ENCODE data around the gene FRMD3.

Gene FRMD3

GRCh38 chr9:83420486-83420885 lies 117.7 kb downstream of the FRMD3 start:
- Histone ChIP-seq H3K9me3 (ENCODE audit: low read length) (no peaks in the 10 kb centered on the region), H3K36me3 (ENCODE audit: insufficient read depth, low read length) (no peaks in the 10 kb centered on the region), H2AFZ (ENCODE audit: low read depth, low read length) (no peak overlapping the region), H3K27me3 (ENCODE audit: insufficient read depth, low read length) (no peaks in the 10 kb centered on the region), H3K4me3 (ENCODE audit: low read length) (no peak overlapping the region), H3K4me1 (ENCODE audit: insufficient read depth, low read length) (no peaks in the 10 kb centered on the region)

- Histone ChIP-seq H3K9me3 (ENCODE audit: low read length) (no peaks in the 10 kb centered on the region), H3K4me3 (ENCODE audit: low read length) (no peak overlapping the region), H3K4me1 (ENCODE audit: insufficient read depth, low read length) (no peaks in the 10 kb centered on the region), H2AFZ (ENCODE audit: low read depth, low read length) (no peak overlapping the region), H3K27me3 (ENCODE audit: insufficient read depth, low read length) (no peaks in the 10 kb centered on the region), H3K36me3 (ENCODE audit: insufficient read depth, low read length) (no peaks in the 10 kb centered on the region)
These were observed 118.2 kb downstream of the FRMD3 start for GRCh38 chr9:83419961-83420360.

DNA sequence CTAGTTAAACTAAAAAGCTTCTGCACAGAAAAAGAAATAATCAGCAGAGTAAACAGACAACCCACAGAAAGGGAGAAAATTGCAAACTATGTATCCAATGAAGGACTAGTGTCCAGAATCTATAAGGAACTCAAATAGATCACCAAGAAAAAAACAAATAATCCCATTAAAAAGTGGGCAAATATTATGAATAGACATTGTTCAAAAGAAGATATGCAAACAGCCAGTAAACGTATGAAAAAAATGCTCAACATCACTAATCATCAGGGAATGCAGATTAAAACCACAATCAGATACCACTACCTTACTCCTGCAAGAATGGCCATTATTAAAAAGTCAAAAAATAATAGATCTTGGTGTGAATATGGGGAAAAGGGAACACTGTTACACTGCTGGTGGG lies 119.9 kb downstream of the FRMD3 start:
- H3K27me3 ChIP-seq (ENCODE audit: insufficient read depth, low read length): no peaks in the 10 kb centered on the region
- H3K9me3 ChIP-seq (ENCODE audit: low read length): no peaks in the 10 kb centered on the region
- H3K36me3 ChIP-seq (ENCODE audit: insufficient read depth, low read length): no peaks in the 10 kb centered on the region
- H3K4me3 ChIP-seq (ENCODE audit: low read length): no peak overlapping the region
- H2AFZ ChIP-seq (ENCODE audit: low read depth, low read length): no peak overlapping the region
- no peaks in the 10 kb centered on the region for H3K4me1 ChIP-seq (ENCODE audit: insufficient read depth, low read length)

- H3K4me3 ChIP-seq (ENCODE audit: low read length): no peak overlapping the region
- H3K9me3 ChIP-seq (ENCODE audit: low read length): no peaks in the 10 kb centered on the region
- H3K4me1 ChIP-seq (ENCODE audit: insufficient read depth, low read length): no peaks in the 10 kb centered on the region
- H2AFZ ChIP-seq (ENCODE audit: low read depth, low read length): no peak overlapping the region
- no peaks in the 10 kb centered on the region for H3K27me3 ChIP-seq (ENCODE audit: insufficient read depth, low read length)
- no peaks in the 10 kb centered on the region for H3K36me3 ChIP-seq (ENCODE audit: insufficient read depth, low read length)
These were observed 124.8 kb downstream of the FRMD3 start for GRCh38 chr9:83413367-83413766.

DNA sequence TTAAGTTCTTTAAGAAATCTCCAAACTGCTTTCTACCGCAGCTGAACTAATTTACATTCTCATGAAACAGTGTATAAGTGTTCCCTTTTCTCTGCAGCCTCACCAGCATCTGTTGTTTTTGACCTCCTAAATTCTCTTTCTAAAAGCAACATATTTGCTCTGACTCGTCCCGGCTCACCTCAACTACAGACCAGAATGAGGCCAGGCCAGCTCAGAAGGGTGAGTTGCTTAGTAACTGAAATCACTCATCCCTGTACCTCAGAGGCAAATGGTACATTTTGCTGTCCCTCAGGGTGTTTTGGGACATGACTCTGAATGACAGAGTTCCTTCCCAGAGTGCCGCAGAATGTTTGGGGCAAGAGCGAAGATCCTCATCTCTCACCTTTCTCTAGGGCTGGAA lies 127.5 kb downstream of the FRMD3 start:
- Histone ChIP-seq H3K4me1 (ENCODE audit: insufficient read depth, low read length) (no peaks in the 10 kb centered on the region), H3K27me3 (ENCODE audit: insufficient read depth, low read length) (no peaks in the 10 kb centered on the region), H3K36me3 (ENCODE audit: insufficient read depth, low read length) (no peaks in the 10 kb centered on the region), H3K9me3 (ENCODE audit: low read length) (no peaks in the 10 kb centered on the region), H3K4me3 (ENCODE audit: low read length) (no peak overlapping the region), H2AFZ (ENCODE audit: low read depth, low read length) (no peak overlapping the region)

- no peaks in the 10 kb centered on the region for H3K27me3 ChIP-seq (ENCODE audit: insufficient read depth, low read length)
- no peaks in the 10 kb centered on the region for H3K9me3 ChIP-seq (ENCODE audit: low read length)
- no peaks in the 10 kb centered on the region for H3K36me3 ChIP-seq (ENCODE audit: insufficient read depth, low read length)
- H2AFZ ChIP-seq (ENCODE audit: low read depth, low read length): no peak overlapping the region
- H3K4me3 ChIP-seq (ENCODE audit: low read length): no peak overlapping the region
- H3K4me1 ChIP-seq (ENCODE audit: insufficient read depth, low read length): peaks cover 7% of the 10 kb centered on the region
These were observed 131.3 kb downstream of the FRMD3 start for GRCh38 chr9:83406921-83407320.

GRCh38 chr9:83405759-83406158 lies 132.4 kb downstream of the FRMD3 start:
- H3K4me3 ChIP-seq (ENCODE audit: low read length): no peak overlapping the region
- no peaks in the 10 kb centered on the region for H3K9me3 ChIP-seq (ENCODE audit: low read length)
- peaks cover 7% of the 10 kb centered on the region for H3K4me1 ChIP-seq (ENCODE audit: insufficient read depth, low read length)
- no peaks in the 10 kb centered on the region for H3K27me3 ChIP-seq (ENCODE audit: insufficient read depth, low read length)
- H2AFZ ChIP-seq (ENCODE audit: low read depth, low read length): no peak overlapping the region
- no peaks in the 10 kb centered on the region for H3K36me3 ChIP-seq (ENCODE audit: insufficient read depth, low read length)

DNA sequence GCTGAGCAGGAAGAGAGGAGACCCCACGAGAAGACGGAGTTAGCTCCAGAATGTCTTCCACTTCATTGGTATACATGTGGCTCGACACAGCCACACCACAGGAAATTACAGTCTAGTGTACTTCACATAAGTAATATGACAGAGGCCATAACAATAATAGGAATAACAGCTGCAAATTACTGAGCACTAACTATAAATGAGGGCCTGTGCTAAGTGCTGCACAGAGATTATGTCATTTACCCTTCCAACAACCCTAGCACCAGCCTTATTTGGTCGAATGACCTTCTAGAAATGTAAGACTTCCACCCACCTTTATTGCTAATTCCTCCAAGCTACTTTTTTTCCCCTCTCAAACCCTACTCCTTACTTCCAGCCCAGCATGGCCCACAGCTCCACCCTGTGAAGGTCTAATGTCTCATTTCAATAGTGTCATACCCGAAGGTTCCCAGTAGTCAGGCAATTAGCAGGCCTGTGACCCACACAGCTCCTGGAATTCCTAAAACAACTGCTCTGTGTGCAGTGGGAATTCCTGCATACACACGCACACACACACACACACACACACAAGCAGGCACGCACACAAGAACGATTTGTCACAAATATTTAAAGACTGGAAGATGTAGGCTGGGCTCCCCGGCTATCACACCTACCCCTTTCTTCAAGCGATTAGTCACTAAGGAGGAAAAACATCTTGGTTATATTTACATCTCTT lies 134.5 kb downstream of the FRMD3 start:
- no peak overlapping the region for H2AFZ ChIP-seq (ENCODE audit: low read depth, low read length)
- H3K36me3 ChIP-seq (ENCODE audit: insufficient read depth, low read length): no peaks in the 10 kb centered on the region
- H3K9me3 ChIP-seq (ENCODE audit: low read length): no peaks in the 10 kb centered on the region
- H3K4me3 ChIP-seq (ENCODE audit: low read length): no peak overlapping the region
- peaks cover 7% of the 10 kb centered on the region for H3K4me1 ChIP-seq (ENCODE audit: insufficient read depth, low read length)
- no peaks in the 10 kb centered on the region for H3K27me3 ChIP-seq (ENCODE audit: insufficient read depth, low read length)

DNA sequence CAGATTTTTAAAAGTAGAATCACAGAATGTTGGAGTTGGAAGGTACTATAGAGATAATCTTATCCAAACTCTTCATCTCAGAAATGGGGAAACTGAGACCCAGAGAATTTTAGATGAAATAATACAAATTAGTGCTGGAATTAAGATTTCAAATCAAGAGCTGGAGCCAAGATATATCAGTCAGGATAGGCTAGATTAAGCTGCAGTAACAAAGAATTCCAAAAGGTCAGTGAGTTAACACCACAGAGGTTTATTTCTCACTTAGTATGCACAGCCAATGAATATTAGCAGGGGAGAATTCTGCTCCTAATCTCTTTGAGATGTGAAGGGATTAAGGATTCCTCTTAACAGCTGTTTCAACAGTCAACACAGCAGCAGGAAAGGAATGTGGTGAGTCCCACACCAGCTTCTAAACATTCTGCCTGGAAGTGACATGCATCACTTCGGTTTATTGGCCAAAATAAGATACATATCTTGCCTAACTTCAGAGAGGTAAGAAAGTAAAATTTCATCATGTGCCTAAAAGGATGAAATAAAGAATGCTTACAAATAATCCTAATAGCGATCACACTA lies 136.8 kb downstream of the FRMD3 start:
- Histone ChIP-seq H3K4me1 (ENCODE audit: insufficient read depth, low read length) (peaks cover 7% of the 10 kb centered on the region), H3K9me3 (ENCODE audit: low read length) (no peaks in the 10 kb centered on the region), H2AFZ (ENCODE audit: low read depth, low read length) (no peak overlapping the region), H3K27me3 (ENCODE audit: insufficient read depth, low read length) (no peaks in the 10 kb centered on the region), H3K36me3 (ENCODE audit: insufficient read depth, low read length) (no peaks in the 10 kb centered on the region), H3K4me3 (ENCODE audit: low read length) (no peak overlapping the region)

DNA sequence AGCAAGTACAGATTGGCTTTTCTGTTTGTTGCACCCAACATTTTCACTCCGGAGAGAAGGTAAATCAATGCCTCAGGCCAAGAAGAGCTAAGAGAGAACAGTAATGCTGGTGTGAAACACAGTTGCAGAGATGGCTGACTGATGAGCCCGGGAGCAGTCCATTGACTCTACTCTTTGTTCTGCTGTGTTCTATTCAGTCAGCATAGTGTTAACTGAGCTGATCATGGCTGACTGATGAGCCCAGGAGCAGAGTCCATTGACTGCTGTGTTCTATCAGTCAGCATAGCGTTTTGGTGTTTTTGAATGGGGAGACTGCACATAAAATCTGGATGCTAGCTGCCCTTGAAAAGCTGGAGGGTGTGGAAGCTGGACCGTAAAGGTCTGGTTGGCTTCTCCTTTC lies 141.4 kb downstream of the FRMD3 start:
- Histone ChIP-seq H2AFZ (ENCODE audit: low read depth, low read length) (no peak overlapping the region), H3K4me1 (ENCODE audit: insufficient read depth, low read length) (no peaks in the 10 kb centered on the region), H3K36me3 (ENCODE audit: insufficient read depth, low read length) (no peaks in the 10 kb centered on the region), H3K4me3 (ENCODE audit: low read length) (no peak overlapping the region), H3K9me3 (ENCODE audit: low read length) (peaks cover 1% of the 10 kb centered on the region), H3K27me3 (ENCODE audit: insufficient read depth, low read length) (no peaks in the 10 kb centered on the region)

DNA sequence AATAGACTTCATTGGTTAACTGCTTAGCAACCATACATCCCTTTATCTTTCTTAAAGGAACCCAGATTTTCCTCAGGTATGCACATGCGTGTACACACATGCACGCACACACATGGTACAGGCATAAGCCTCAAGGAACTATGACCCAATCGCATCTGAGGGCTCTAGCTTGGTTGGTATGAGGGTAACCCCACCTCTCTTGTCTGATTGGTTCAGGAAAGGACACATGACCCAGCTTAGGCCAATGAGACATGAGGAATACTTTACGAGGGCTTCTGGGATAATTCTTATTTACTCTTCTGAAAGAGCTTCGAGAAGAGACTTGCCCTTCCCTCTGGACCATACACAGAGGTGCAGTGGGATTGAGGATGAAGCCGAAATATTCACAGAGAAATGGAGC lies 141.9 kb downstream of the FRMD3 start:
- Histone ChIP-seq H3K9me3 (ENCODE audit: low read length) (peaks cover 1% of the 10 kb centered on the region), H3K4me1 (ENCODE audit: insufficient read depth, low read length) (no peaks in the 10 kb centered on the region), H3K27me3 (ENCODE audit: insufficient read depth, low read length) (no peaks in the 10 kb centered on the region), H3K4me3 (ENCODE audit: low read length) (no peak overlapping the region), H2AFZ (ENCODE audit: low read depth, low read length) (no peak overlapping the region), H3K36me3 (ENCODE audit: insufficient read depth, low read length) (no peaks in the 10 kb centered on the region)

DNA sequence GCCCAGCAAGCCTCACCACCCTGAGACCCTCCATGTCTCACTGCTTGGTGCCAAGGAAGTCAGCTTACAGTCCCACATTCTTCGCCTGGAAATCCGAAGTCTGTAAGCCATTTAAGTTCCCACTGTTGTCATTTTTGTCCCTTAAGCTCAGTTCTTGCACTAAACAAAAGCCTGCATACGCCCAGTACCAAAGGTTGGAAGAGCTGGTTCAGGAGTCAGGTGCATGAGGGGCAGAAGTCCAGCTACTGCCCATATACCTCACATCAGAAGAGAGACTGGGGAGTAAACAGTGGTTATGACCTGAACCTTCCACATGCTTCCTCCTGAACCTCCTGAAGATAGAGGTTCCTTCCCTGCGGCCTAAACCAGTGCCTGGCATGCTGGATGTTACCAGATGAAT lies 146.0 kb downstream of the FRMD3 start:
- no peak overlapping the region for H3K4me3 ChIP-seq (ENCODE audit: low read length)
- H3K27me3 ChIP-seq (ENCODE audit: insufficient read depth, low read length): no peaks in the 10 kb centered on the region
- peaks cover 8% of the 10 kb centered on the region for H3K4me1 ChIP-seq (ENCODE audit: insufficient read depth, low read length)
- no peak overlapping the region for H2AFZ ChIP-seq (ENCODE audit: low read depth, low read length)
- no peaks in the 10 kb centered on the region for H3K36me3 ChIP-seq (ENCODE audit: insufficient read depth, low read length)
- H3K9me3 ChIP-seq (ENCODE audit: low read length): peaks cover 1% of the 10 kb centered on the region

DNA sequence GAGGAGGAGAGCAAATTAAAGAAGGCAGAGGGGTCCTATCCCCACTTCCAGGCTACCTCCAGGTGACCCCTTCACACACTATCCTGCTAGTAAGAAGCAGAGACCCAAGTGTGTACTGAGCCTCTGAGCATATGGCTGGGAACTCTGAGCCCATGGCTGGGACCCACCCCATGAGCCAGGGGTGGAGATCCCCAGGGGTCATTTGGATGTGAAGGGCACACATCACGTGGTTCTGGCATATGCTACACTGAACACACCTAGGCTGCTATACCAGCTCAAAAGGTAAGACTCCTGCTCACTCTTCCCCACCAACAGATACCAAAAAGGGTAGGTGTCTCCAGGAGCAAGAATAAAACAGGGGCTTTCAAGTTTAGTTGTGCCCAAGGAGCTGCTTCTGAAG lies 149.9 kb downstream of the FRMD3 start:
- no peak overlapping the region for H2AFZ ChIP-seq (ENCODE audit: low read depth, low read length)
- no peaks in the 10 kb centered on the region for H3K27me3 ChIP-seq (ENCODE audit: insufficient read depth, low read length)
- H3K36me3 ChIP-seq (ENCODE audit: insufficient read depth, low read length): no peaks in the 10 kb centered on the region
- H3K4me1 ChIP-seq (ENCODE audit: insufficient read depth, low read length): peaks cover 8% of the 10 kb centered on the region
- peaks cover 1% of the 10 kb centered on the region for H3K9me3 ChIP-seq (ENCODE audit: low read length)
- no peak overlapping the region for H3K4me3 ChIP-seq (ENCODE audit: low read length)
